ENCODE measurements around the gene CPPED1.

CPPED1 gene

GRCh38 chr16:12728469-12728868 lies 75.2 kb downstream of the CPPED1 start:
- DNase-seq = no peak

GRCh38 chr16:12724226-12724625 lies 79.5 kb downstream of the CPPED1 start:
- DNase-seq = no peak

DNA sequence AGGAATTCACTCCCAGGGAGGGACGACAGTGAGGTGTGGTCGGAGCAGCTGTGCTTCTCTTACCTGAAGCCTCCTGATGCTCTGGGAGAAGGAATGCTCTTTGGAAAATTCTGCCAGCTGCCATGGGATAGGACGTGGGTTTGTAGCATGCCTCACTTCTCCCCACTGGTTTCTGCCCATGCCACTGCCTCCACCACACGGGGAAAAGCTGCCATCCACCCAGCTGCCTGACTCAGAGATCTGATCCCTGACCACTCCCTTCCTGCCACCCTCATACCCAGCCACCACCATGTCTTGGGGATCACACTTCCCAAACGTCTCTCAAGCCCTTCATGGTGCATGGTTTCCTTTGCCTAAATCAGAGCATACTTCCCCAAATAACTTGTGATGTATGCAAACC lies 80.0 kb downstream of the CPPED1 start:
- DNase-seq = no peak

DNA sequence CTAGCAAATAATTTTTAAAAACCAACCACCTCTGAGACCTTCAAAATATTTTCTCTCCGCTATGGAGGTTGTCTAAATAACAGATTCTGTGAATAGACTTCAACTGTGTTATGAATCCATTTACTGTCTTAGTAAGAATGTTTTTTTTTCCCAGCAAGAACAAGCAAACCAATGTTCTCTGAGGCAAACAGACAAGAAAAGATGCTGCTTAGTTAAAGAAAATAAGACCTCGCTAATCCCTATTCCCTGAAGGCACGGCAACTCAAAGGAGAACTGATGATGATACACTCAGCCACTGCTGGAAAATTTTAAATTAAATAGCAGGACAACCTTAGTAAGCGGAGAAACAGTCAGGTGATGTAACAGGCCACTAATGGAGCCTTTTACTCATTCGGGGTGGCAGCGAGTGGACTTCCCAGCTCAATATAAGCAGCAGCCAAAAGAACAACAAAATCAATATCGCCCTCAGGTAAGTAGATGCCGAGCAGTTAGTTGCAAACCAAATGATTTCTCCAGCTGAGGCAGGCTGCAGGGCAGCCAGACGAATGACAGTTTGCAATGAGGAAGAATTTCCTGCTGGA lies 81.8 kb downstream of the CPPED1 start:
- no peak for DNase-seq

DNA sequence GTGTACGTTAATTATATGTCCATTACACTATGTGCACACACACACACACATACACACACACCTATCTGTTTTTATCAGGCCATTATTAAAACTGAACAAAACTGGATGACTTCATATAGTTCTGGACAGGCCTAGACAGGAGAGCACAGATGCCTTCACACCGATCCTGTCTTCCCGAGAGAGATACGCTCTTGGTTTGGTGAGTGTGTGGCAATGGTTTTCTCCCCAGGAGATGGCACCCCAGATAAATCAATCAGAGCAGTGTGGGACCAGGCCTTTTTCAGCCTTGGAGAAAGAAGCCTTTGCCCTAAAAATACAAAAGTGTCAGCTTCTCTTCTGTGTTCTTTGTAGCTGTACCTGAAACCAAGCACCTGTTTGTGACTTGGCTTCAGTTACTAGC lies 83.7 kb downstream of the CPPED1 start:
- DNase-seq = no peak

GRCh38 chr16:12716658-12717057 lies 87.0 kb downstream of the CPPED1 start:
- DNase-seq = no peak

DNA sequence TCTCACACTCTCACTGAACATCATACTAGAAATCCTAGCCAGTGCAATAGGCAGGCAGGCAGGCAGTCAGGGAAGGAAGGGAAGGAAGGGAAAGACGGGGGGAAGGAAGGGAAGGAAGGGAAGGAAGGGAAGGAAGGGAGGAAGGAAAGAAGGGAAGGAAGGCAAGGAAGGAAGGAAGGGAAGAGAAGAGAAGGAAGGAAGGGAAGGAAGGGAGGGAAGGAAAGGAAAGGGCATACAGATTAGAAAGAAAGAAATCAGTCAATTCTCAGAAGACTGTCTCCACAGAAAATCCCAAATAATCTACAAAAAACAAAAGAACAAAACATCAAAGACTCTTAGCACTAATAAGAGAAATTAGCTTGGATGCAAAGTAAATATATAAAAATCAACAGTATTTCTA lies 93.9 kb downstream of the CPPED1 start:
- no peak for DNase-seq

- no peak for DNase-seq
Observed at GRCh38 chr16:12708266-12708665, 95.4 kb downstream of the CPPED1 start.

- no peak for DNase-seq
Observed at GRCh38 chr16:12706628-12707027, 97.1 kb downstream of the CPPED1 start.

GRCh38 chr16:12704492-12705111 lies 99.1 kb downstream of the CPPED1 start:
- DNase-seq = no peak

GRCh38 chr16:12703935-12704334 lies 99.8 kb downstream of the CPPED1 start:
- DNase-seq = no peak

DNA sequence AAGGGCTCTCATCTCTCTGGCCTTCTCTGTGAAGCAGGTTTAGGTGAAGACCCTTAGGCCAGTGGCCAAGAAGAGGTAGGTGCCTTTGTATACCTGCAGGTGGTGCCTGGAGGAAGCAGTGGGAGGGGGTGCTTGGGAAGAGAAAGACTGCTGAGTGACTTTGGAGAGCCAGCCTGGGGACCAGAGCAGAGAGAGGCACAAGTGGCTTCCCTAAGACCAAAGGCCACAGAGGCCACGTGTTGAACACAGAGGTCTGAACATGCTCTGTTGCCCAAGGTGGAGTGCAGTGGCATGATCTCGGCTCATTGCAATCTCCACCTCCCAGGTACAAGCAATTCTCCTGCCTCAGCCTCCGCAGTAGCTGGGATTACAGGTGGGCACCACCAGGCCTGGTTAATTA lies 103.5 kb downstream of the CPPED1 start:
- no peak for DNase-seq

DNA sequence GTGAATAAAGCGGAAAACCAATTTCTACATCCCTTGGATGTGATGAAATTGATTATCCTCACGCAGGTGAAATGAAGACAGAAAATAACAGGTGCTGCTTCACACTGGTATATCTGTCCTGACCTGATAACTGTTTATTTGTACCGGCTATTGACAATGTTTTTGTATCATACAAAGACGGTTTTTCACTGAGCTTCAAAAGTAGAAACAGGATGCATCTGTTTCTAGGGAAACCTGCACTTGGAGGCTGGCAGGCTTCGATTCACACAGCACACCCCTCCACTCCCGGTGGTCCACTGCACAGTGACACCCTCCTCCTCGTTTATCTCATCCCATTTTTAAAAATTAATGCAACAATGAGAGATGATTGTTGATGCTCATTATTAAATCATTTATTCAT lies 104.5 kb downstream of the CPPED1 start:
- DNase-seq = no peak

DNA sequence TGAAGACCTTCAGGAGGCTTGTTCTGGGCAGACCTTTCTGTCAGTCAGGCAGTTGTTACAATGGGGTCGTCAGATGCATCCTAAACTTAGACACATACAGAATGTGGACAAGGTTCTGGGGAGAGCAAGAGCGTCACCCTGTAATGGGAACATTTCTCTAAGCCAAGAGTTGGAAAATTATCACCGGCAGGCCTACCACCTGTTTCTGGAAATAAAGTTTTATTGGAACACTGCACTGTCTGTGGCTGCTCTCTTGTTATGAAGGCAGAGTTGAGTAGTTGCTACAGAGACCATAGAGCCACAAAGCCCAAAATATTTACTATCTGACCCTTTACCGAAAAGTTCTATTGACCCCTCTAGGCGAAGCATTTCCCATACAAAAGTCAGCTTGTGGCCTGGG lies 106.2 kb downstream of the CPPED1 start:
- no peak for DNase-seq

DNA sequence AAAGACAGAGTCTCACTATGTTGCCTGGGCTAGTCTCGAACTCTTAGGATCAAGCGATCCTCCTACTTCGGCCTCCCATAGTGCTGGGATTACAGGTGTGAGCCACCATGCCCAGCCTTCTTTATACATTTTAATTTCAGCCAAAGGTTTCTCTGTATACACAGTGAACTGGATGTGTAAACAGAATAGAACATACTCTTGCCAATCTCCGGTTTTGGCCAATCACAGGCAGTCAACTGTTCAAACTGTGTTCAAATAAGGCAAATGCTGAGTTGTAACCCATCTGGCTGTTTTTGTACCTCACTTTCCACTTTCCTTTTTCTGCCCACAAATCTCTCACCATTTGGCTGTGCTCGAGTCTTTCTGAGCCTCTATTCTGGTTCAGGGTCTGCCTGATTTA lies 108.2 kb downstream of the CPPED1 start:
- no peak for DNase-seq

DNA sequence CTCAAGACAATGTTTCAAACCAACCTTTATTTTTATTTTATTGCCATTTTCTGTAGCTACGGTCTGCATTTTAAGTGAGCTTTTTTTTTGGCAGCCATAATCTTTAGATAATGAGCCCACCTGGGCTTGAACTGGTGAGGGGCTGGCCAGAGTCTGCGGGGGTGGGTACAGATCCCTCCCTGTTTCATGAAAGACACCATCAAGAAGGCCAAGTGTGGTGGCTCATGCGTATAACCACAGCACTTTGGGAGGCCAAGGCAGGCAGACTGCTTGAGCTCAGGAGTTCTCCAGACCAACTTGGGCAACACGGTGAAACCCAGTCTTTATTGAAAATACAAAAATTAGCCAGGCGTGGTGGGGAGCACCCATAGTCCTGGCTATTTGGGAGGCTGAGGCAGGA lies 113.7 kb downstream of the CPPED1 start:
- DNase-seq = no peak

- no peak for DNase-seq
Observed at GRCh38 chr16:12688951-12689850, 114.5 kb downstream of the CPPED1 start.

GRCh38 chr16:12685806-12686205 lies 117.9 kb downstream of the CPPED1 start:
- DNase-seq = no peak

- no peak for DNase-seq
Observed at GRCh38 chr16:12682432-12683165, 121.1 kb downstream of the CPPED1 start.

- no peak for DNase-seq
Observed at GRCh38 chr16:12681653-12682052, 122.0 kb downstream of the CPPED1 start.

DNA sequence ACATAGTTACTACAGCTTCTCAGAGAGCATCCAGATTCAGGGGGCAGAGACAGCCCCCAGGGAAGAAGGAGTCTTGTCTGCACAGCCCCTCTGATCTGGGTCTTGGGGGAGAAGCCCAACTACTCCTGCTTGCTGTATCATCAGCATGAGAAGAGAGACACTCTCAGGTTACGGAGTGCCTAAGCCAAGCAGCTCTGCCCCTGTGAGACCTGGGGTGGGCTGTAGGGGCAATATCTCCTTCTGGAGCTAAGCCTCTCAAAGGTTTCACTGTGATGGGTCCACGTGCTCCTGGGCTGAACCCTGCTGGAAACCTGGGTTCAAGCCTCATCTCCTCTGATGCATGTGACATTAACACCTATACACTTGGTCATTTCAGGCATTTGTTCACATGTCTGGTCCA lies 123.2 kb downstream of the CPPED1 start:
- DNase-seq = no peak

DNA sequence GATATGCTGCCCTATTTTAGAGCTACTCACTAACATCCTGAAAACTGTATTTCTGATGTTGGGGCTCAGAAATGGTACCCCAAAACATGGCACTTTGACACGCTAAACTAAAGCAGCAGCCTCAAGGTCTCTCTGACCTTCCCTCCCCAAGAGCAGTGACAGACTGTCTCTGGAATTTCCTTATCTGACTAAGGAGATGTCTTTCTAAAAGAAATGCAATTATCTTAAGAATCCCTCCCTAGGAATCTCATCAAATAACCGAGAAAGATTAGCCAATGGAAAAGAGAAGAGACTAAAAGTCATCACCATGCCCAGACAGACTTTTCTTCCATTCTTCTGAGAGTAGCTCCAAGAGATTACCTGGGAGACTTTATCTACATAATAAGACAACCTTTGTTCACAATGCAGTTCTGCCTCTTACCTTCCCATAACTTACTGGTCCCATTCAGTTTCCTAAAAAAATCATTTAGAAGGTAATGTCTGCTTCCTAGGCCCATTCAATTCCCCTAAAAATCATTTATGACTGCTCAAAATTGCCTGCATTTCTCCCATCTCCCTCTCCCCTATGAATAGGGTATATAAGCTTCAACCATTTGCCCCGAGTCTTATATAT lies 123.9 kb downstream of the CPPED1 start:
- DNase-seq = no peak

- DNase-seq = no peak
Observed at GRCh38 chr16:12678983-12679382, 124.7 kb downstream of the CPPED1 start.

Measured in stimulated activated CD4-positive, alpha-beta T cell treated with anti-CD3 and anti-CD28 coated beads, Interleukin-4, amount 100 ng/mL, for 1 hour (primary cell).